HG03460 (cell line): Measurements from ENCODE around the gene IQCN.

Source experiments
- ATAC-seq: cut with Tn5 transposase; IDR thresholded peaks from one replicate; pipeline ENCODE4 v1.9.1; 2021; ENCODE audit not compliant: unreplicated experiment

Gene IQCN

DNA sequence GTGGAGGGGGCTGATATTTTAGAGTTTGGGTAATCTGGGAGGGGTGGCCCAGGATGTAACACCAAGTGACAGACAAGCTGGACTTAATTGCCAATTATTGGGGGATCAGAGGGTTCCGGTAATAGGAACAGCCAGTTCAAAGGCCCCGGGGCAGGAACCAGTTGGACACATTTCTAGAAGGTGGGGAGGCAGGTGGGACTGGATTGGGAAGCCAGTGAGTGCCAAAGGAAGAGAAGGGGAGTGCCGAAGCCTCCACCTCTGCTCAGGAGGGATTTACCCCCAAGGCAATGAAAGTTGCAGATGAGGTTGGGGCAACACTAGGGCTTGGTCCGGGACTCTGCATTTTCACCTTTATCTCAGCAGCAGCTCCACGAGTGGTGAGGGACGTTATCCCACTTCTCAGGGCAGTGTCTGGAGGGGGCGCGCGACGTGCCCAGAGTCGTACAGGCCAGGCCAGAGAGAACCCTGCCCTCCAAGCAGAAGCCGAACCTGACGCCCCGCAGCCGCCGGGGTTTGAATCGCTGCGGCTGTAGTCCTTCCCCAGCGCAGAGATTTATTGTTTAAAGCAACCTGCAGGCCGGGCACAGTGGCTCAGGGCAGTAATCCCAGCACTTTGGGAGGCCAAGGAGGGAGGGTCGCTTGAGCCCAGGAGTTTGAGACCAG lies 12.9 kb upstream of the IQCN start:
- no peak for ATAC-seq

DNA sequence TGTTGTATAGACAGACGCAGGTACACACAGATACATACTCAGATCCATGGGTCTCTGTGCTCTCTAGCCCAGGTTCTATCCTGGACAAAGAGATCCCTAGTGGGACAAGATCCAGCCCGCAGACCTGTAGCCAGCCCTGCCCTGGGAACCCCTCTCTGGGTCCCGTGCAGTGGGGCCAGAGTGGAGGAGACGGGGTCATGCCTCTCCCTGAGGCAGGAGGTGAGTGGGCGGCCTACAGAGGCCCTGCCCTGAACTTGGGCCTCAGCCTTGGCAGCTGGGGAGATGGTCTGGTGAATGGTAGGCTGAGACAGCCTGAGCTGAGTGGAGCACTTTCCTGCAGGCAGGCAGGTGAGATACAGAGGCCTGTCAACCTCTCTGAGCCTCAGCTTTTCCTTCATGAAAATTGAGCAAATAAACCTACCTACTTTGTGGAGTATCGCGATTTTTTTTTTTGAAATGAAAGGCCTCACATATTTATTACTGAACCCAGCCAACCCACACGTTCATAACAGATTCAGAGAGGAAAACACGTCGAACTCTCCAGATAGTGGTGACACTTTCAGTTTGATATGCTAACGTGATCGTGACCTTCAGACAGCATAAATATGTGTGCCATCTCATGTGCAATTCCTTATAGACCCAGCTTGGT lies 10.6 kb upstream of the IQCN start:
- ATAC-seq = no peak

- ATAC-seq = no peak
Measured at GRCh38 chr19:18283338-18283737, 9.1 kb upstream of the IQCN start.

GRCh38 chr19:18282788-18283141 lies 8.5 kb upstream of the IQCN start:
- ATAC-seq = no peak

DNA sequence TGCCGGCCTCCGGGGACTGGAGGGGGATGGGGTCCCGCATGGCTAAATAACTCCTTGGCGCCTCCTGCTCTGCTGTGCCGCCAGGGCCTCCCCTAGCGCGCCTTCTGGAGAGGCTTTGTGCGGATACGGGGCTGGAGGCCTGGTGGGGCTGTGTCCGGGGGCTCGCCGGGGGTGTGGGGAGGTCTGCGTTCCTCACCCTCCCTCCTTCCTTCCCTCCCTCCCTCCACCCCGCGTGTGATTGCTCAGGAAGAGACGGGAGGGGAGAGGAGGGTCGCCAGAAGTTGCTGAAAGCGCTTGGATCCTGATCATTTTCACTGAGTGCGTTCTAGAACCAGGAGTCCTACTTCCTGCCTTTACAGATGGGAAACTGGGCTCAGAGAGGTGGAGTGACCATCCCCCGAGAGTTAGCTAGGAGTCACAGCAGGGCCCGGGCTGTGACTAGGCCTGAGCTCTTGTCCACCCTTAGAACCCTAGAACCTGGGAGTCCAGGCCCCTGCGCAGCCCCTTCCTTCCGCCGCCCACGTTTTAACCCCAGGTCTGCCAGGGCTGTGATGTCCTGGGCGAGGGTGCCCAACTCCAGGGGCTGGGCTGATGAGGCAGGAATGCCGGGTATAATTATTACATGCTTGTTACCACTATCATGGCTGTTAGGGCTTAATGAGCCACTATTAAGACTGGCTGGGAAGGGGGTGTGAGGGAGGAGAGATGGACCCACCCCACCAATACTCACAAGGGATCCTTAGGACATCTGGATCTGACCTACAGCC lies 8.0 kb upstream of the IQCN start:
- no peak for ATAC-seq

DNA sequence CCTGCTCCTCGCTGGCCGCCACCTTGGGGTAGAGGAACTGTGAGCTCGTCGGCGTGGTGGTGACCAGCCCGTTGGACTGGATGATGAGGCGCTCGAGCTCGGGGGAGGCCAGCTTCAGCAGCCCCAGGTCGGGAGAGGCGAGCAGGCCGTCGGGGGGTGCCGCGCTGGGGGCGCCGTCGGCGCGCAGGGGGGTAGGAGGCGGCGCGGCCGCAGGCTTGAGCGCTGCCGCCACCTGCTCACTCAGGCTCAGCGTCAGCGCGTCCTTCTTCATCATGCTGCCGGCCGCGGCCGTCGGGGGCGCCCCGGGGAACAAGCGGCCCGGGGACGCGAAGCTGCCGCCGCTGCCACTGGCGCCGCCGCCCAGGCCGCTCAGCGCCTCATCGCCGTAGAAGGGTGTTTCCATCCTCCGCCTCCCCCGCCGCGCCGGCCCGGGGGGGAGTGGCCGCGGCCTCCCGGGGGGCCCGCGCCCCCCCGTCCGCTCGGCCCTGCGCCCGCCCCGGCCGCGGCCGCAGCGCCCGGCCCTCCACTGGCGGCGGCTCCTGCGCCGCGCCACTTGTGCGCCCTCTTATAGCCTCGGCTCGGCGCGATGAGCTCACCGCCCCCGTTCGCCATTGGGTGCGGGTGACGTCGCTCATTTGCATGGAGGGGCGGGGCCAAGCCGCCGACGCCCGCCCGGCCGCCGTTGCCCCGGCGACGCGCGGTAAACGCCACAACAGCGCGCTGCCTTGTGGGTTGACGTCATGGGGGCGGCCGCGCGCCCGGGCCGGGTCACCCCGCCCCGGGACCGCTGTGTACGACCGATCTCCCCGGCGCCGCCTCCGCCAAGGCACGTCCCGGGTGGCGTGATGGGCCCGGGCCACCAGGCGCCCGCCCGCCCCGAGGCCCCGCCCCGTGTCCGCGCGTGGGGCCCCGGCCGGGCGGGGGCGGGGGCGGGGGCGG lies 7.1 kb upstream of the IQCN start, which contains the start of gene JUND:
JUND (minus strand) TSS at position 541 of the 939 bp plus-strand sequence; CDS start at position 403, 138 bp downstream.
- ATAC-seq = peak; percentile 57

- ATAC-seq = no peak
Measured at GRCh38 chr19:18280247-18281081, 6.2 kb upstream of the IQCN start.

DNA sequence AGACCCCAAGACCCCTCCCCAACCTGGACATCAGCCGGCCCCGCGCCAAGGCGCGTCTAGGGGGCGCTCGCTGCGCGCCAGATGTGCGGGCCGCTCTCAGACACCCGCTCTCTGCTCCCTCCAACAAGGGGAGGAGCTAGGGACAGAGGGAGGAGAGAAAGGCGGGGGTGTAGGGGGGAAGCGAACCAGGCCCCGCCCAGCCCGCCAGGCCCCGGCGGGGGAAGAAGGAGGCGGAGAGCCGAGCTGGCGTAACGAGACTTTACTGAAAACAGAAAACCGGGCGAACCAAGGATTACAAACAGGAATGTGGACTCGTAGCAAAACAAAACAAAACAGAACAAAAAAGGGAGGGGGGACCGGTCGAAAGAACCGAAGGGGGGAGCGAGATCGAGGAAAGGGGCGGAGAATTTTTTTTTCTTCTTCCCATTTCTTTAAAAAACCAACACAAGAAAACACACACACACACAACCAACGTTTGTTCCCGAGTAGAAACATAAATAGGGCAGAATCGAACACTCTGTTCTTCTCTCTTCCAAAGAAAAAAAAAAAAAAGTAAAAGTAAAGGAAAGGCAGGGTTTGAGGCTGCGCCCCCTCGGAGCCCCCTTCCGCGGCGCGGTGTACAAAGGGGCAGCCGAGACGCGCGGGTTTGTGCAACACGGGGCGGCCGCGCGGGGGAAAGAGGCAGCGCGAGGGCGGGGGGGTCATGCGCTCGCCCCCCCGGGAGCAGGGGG lies 5.4 kb upstream of the IQCN start:
- ATAC-seq = no peak

DNA sequence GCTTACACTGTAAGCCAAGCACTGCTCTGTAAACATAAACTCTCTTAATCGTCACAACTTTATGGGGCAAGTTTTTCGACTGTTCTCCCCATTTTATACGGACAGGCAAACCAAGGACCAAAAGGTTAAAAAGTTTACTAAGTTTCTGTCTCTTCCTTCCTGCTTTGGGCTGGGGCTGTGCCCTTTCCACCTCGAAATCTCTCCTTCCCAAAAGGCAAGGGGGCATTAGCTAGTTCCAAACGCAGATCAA lies 4.9 kb upstream of the IQCN start:
- no peak for ATAC-seq

DNA sequence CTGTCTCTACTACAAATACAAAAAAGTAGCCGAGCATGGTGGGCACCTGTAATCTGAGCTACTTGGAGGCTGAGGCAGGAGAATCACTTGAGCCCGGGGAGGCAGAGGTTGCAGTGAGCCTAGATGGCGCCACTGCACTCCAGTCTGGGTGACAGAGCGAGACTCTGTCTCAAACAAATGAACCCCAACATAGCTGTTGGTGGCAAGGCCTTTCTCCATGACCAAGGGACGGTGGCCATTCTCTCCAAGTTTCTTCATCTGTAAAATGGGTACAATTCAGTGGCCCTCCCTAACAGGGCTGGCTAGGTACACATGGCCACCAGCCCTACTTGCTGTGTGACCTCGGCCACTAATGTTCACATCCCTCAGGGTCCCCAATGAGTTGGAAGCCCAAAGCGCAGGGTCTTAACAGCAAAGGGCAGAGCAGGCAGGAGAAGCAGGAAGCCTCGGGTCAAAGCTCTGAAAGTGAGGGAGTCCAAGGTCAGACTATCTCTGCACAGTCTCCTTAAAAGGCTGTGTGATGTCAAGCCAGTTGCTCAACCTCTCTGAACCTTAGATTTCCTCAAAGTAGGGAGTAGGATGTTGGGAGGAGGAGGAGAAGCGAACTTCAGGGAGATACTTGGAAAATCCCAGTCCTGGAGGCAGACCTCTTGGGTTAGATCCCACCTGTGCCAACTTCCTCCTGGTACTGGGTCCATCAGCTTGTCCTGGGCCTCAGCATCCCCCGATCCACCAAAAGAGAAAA lies 4.4 kb upstream of the IQCN start:
- ATAC-seq = no peak

GRCh38 chr19:18274781-18275356 lies 617 bp upstream of the IQCN start:
- ATAC-seq = no peak

- ATAC-seq = no peak
Measured at GRCh38 chr19:18273561-18274218, 562 bp downstream of the IQCN start.

GRCh38 chr19:18271433-18271841 lies 2.8 kb downstream of the IQCN start:
- ATAC-seq = no peak

- no peak for ATAC-seq
Measured at GRCh38 chr19:18270326-18270725, 3.9 kb downstream of the IQCN start.

DNA sequence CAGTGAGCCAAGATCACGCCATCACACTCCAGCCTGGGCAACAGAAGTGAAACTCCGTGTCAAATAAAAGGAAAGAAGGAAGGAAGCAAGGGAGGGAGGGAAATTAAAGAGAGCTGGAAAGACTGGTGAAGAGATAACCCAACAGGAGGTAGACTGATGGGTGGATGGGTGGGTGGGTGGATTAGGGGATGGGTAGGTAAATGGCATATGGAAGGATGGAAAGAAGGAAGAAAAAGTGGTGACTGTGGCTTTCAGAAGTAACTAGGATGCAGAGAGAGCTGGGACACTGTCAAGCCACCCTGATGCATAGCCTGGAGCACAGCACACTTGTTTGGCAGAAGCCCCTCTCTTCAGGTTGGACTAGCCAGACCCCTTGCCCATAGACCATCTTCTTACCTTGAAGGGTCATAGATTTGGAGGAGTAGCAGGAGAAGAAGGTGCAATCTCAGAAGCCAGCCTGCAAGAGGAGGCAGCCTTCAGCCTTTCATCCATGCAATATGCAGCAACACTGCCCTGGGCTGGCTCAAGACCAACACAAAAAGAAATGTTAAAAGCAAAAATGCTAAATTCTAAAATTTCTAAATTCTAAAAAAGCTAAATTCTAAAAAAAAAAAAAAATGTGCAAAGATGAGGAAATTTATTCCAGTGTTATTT lies 5.1 kb downstream of the IQCN start:
- ATAC-seq = no peak

GRCh38 chr19:18266771-18267686 lies 7.2 kb downstream of the IQCN start:
- ATAC-seq = no peak

GRCh38 chr19:18265582-18265981 lies 8.7 kb downstream of the IQCN start:
- ATAC-seq = no peak
